DND-41 (cell line): ENCODE measurements around the gene CAMKMT.

Experiments
- EZH2 ChIP-seq: IDR thresholded peaks from 3 replicates; pipeline ENCODE4 v1.6.1; 2012; ENCODE audit warnings: borderline replicate concordance, low read depth, mild to moderate bottlenecking, moderate library complexity, low read length, inconsistent platforms; ENCODE audit not compliant: severe bottlenecking
- TF ChIP-seq, protein P1 (sequence below): IDR thresholded peaks from 2 replicates; pipeline ENCODE4 v1.5.1; 2012; ENCODE audit warnings: borderline replicate concordance, low read length, moderate library complexity, mild to moderate bottlenecking; ENCODE audit not compliant: poor library complexity, severe bottlenecking; ENCODE audit errors: extremely low read depth

DNA sequence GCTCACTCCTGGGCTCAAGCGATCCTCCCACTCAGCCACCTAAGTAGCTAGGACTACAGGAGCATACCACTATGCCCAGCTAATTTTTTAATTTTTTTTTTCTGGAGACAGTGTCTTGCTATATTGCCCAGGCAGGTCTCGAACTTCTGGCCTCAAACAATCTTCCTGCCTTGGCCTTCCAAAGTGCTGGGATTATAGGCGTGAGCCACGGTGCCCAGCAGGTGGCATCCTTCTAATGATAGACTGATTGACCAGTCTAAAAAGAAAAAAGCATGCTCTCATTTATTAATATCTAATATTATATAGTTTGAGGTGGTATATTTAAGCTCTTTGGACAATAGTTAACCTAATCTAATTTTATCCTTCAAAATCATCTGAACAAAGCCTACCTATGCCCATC lies 198.6 kb downstream of the CAMKMT start:
- TF ChIP-seq, protein P1, sequence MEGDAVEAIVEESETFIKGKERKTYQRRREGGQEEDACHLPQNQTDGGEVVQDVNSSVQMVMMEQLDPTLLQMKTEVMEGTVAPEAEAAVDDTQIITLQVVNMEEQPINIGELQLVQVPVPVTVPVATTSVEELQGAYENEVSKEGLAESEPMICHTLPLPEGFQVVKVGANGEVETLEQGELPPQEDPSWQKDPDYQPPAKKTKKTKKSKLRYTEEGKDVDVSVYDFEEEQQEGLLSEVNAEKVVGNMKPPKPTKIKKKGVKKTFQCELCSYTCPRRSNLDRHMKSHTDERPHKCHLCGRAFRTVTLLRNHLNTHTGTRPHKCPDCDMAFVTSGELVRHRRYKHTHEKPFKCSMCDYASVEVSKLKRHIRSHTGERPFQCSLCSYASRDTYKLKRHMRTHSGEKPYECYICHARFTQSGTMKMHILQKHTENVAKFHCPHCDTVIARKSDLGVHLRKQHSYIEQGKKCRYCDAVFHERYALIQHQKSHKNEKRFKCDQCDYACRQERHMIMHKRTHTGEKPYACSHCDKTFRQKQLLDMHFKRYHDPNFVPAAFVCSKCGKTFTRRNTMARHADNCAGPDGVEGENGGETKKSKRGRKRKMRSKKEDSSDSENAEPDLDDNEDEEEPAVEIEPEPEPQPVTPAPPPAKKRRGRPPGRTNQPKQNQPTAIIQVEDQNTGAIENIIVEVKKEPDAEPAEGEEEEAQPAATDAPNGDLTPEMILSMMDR, result peak; percentile 37
- TF ChIP-seq EZH2, result no peak
